HL-60 (cell line): ENCODE results near the gene TIAM1.

Source experiments
- POLR2AphosphoS5 ChIP-seq: IDR thresholded peaks from 2 replicates; pipeline ENCODE4 v1.6.1; 2012; ENCODE audit warnings: low read depth
- REST ChIP-seq: IDR thresholded peaks from 2 replicates; pipeline ENCODE4 v1.6.1; 2012; ENCODE audit warnings: low read depth; ENCODE audit not compliant: insufficient replicate concordance
- TF ChIP-seq, protein P1 (sequence below): IDR thresholded peaks from one replicate; pipeline ENCODE4 v1.5.1; 2011; ENCODE audit warnings: low read length, control low read depth, inconsistent platforms; ENCODE audit not compliant: insufficient read depth

DNA sequence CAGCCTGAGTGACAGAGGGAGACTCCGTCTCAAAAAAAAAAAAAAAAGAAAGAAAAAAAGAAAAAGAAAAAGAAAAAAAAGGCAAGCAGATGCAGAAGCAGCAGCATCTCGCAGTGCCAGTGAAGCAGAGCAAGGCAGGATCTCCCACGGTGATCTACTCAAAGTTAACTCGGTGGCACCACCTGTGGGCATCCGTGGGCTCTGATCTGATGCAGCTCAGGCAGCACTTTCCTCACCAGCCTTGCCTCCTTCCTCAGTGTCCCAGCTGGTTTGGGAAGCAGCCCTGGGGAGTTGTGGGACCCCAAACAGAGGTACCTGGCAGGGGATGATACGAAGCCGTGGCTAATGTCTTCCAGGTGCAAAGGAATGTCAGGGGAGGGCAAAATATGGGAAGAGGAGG, 201.5 kb downstream of the TIAM1 start:
- TF ChIP-seq, protein P1, sequence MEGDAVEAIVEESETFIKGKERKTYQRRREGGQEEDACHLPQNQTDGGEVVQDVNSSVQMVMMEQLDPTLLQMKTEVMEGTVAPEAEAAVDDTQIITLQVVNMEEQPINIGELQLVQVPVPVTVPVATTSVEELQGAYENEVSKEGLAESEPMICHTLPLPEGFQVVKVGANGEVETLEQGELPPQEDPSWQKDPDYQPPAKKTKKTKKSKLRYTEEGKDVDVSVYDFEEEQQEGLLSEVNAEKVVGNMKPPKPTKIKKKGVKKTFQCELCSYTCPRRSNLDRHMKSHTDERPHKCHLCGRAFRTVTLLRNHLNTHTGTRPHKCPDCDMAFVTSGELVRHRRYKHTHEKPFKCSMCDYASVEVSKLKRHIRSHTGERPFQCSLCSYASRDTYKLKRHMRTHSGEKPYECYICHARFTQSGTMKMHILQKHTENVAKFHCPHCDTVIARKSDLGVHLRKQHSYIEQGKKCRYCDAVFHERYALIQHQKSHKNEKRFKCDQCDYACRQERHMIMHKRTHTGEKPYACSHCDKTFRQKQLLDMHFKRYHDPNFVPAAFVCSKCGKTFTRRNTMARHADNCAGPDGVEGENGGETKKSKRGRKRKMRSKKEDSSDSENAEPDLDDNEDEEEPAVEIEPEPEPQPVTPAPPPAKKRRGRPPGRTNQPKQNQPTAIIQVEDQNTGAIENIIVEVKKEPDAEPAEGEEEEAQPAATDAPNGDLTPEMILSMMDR = no peak
- no peak for TF ChIP-seq POLR2AphosphoS5
- no peak for TF ChIP-seq REST
